Body of pancreas (tissue), 4 donors: Measurements from ENCODE around the gene CLK4. TPM values are rescaled to one million over a fixed set of nuclear protein-coding genes. Genes with fewer than 3 reads are reported as not detected.
A peak's percentile ranks its signal among the peaks of the same experiment; 100 is the strongest.

Source experiments
- ATAC-seq: fragments of 150-250 bp; one replicate; pipeline ENCODE4 v1.9.1; 2016
- DNase-seq, 4 donors: peaks; one replicate each; pipeline ENCODE4 v3.0.0-alpha.2; 2019
- H3K27ac ChIP-seq, 4 donors: fragments of 200-600 bp; sonication (generic); 1 replicate in 3 of 4; 2 replicates in 1 of 4; pipeline versions ENCODE4 v1.5.1 to v1.6.1; 2016 to 2019; ENCODE audit warnings: mild to moderate bottlenecking in 1 of 4, mixed read lengths in 1 of 4, moderate library complexity in 1 of 4
- H3K27me3 ChIP-seq, 2 donors: fragments of 200-600 bp; sonication (generic); one replicate each; pipeline ENCODE4 v1.6.0; 2016; ENCODE audit warnings: mild to moderate bottlenecking in 1 of 2
- H3K36me3 ChIP-seq, 2 donors: fragments of 200-600 bp; sonication (generic); replicated peaks in 1 of 2; 2 replicates each; pipeline ENCODE4 v1.5.1; 2016; ENCODE audit warnings: low read depth in 2 of 2; ENCODE audit not compliant: insufficient read depth in 1 of 2
- H3K4me1 ChIP-seq: fragments of 200-600 bp; sonication (generic); one replicate; pipeline ENCODE4 v1.6.0; 2016
- H3K4me3 ChIP-seq, 2 donors: fragments of 200-600 bp; sonication (generic); 1 replicate in 1 of 2; 2 replicates in 1 of 2; pipeline ENCODE4 v1.5.1; 2016 to 2019
- H3K9me3 ChIP-seq, 3 donors: fragments of 200-600 bp; sonication (generic); 1 replicate in 2 of 3; 2 replicates in 1 of 3; pipeline ENCODE4 v1.5.1; 2016
- POLR2A ChIP-seq, 3 donors: fragments of 450-650 bp; IDR thresholded peaks; one replicate each; pipeline ENCODE4 v1.6.1; 2016; ENCODE audit warnings: antibody characterized with exemption in 3 of 3, mild to moderate bottlenecking in 2 of 3
- WGBS, 2 donors: methylation state at CpG; one replicate each; pipeline ENCODE4 v1.1.5; 2017; 5-methylcytosine and 5-hydroxymethylcytosine counted together
- intact Hi-C: fragments of 100-400 bp; cut with DNase I; formaldehyde crosslinking; loops from one replicate; pipeline ENCODE4 v1.15.1; 2023
- total RNA-seq, 2 donors: library from RNA; depleted of rRNA; stranded (reverse); fragments of >200 nt; gene quantifications; one replicate each; pipeline ENCODE4 v1.1.0, GENCODE V29; 2016
- TF ChIP-seq, protein P1 (sequence below), 7 experiments: fragments of 450-650 bp in 4 of 7; fragments of 200-600 bp in 3 of 7; sonication (generic) in 3 of 7; IDR thresholded peaks; one replicate each; pipeline ENCODE4 v1.5.1; 2016 to 2019; ENCODE audit warnings: antibody characterized with exemption in 7 of 7

Gene CLK4
- 10 to 100 TPM; 46.5 to 49.0 TPM for total RNA-seq

DNA sequence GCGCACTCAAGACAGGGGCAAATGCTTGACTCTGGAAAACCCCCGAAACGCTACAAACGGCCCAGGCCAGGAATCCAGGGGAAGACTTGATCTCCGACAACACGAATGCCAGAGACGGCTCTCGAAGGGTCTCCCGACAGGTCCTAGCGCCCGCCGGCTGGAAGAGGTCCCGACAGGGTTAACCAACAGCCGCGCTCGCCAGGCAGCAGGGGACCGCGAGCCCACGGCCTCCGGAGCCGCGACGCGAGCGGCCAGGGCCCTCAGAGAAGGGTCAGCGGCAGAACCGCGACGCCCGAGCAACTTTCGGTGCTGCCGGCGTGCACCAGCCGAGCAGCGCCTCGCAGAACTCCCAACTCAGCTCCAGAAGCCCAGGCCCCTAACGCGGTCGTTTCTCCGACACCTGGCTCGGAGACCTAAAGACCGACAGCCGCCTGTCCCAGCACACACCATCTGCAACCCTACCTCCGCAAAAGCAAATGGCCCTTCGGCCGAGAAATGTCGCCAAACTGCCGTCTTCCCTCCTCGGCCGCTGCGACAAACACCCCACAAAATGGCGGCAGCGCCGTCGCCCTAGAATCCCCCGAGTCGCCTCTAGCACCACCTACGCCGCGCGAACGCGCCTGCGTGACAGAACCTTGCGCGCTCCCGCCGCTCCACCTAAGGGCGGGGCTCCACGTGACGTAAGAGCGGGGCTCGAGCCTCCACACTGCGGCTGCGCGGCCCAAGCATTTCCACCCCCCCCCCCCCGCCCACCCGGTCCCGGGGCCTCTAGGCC, at the start of gene CLK4:
TSS of gene CLK4 (minus strand) at position 567 of the 775 bp plus-strand sequence. CDS start 3,634 bp downstream, outside the sequence.
- DNase-seq (peak; percentile 96 to 98 (median 96)), ATAC-seq (peak; percentile 93)
- Histone ChIP-seq H3K9me3 (no peaks in the 10 kb centered on the region), H3K4me3 (peak within 1 kb of the TSS; percentile 51 to 78), H3K4me1 (peaks cover 25% of the 10 kb centered on the region), H3K27ac (peak within 1 kb of the TSS; percentile 84 to 97 (median 94)), H3K36me3 (peaks cover 5 to 7% of the 10 kb centered on the region in 2 donors), H3K27me3 (no peaks in the 10 kb centered on the region)
- intact Hi-C loops = no loop called here
- TF ChIP-seq POLR2A (IDR thresholded peaks at IDR 0.05) = peak; percentile 70 to 92 (median 90)
- TF ChIP-seq, protein P1, sequence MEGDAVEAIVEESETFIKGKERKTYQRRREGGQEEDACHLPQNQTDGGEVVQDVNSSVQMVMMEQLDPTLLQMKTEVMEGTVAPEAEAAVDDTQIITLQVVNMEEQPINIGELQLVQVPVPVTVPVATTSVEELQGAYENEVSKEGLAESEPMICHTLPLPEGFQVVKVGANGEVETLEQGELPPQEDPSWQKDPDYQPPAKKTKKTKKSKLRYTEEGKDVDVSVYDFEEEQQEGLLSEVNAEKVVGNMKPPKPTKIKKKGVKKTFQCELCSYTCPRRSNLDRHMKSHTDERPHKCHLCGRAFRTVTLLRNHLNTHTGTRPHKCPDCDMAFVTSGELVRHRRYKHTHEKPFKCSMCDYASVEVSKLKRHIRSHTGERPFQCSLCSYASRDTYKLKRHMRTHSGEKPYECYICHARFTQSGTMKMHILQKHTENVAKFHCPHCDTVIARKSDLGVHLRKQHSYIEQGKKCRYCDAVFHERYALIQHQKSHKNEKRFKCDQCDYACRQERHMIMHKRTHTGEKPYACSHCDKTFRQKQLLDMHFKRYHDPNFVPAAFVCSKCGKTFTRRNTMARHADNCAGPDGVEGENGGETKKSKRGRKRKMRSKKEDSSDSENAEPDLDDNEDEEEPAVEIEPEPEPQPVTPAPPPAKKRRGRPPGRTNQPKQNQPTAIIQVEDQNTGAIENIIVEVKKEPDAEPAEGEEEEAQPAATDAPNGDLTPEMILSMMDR (IDR thresholded peaks at IDR 0.05) = peak in 2 of 7 experiments; percentile 5 to 12
- 0 to 1% methylated on average over 5 to 79 of the region's 79 CpGs for WGBS, 2 donors

DNA sequence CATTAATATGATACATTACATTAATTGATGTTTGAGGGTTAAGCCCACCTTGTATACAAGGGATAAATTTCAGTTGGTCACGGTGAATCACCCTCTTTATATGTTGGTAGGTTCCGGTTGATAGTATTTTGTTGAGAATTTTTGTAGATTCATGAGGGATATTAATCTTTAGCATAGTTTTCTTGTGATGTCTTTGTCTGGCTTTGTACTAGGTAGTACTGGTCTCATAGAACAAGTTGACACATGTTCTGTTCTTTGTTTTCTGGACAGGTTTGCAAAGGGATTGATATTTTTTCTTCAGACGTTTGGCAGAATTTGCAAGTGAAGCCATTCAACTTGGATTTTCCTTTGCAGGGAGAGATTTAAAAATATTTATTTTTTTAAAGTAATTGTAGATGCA, 49.1 kb upstream of the CLK4 start:
- ATAC-seq (no peak), DNase-seq (no peak)
- H3K27ac ChIP-seq = no peak overlapping the region
- no peaks in the 10 kb centered on the region for H3K27me3 ChIP-seq
- TF ChIP-seq, protein P1 (IDR thresholded peaks at IDR 0.05) = no peak
- no peak for TF ChIP-seq POLR2A (IDR thresholded peaks at IDR 0.05)
- intact Hi-C loops = no loop called here
- H3K9me3 ChIP-seq = no peaks in the 10 kb centered on the region
- H3K4me1 ChIP-seq = peaks cover 7% of the 10 kb centered on the region
- 88 to 89% methylated on average over 3 of the region's 3 CpGs for WGBS, 2 donors
- H3K4me3 ChIP-seq = no peak overlapping the region
- H3K36me3 ChIP-seq = no peaks in the 10 kb centered on the region

DNA sequence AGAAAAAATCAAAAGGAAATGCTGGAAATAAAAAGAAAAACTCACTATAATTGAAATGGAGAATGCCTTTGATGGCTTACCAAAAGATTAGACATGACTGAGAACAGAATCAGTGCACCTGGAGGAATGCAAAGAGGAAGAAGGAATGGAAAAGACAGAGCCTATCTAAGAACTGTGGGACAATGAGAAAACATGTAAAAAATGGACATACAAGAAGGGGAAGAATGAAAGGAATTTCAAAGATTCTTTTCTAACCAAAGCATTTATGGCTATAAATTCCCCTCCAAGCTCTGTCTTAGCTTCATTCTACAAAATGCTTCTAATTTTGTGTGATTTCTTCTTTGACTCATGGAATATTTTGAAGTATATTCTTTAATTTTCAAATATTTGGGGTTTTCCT, 47.5 kb upstream of the CLK4 start:
- ATAC-seq = no peak
- Histone ChIP-seq H3K36me3 (no peaks in the 10 kb centered on the region), H3K27me3 (no peaks in the 10 kb centered on the region), H3K4me3 (no peak overlapping the region), H3K9me3 (no peaks in the 10 kb centered on the region), H3K27ac (no peak overlapping the region), H3K4me1 (peaks cover 7% of the 10 kb centered on the region)
- no peak for TF ChIP-seq POLR2A (IDR thresholded peaks at IDR 0.05)
- TF ChIP-seq, protein P1 (IDR thresholded peaks at IDR 0.05) = no peak
- DNase-seq = no peak
- intact Hi-C loops = no loop called here

DNA sequence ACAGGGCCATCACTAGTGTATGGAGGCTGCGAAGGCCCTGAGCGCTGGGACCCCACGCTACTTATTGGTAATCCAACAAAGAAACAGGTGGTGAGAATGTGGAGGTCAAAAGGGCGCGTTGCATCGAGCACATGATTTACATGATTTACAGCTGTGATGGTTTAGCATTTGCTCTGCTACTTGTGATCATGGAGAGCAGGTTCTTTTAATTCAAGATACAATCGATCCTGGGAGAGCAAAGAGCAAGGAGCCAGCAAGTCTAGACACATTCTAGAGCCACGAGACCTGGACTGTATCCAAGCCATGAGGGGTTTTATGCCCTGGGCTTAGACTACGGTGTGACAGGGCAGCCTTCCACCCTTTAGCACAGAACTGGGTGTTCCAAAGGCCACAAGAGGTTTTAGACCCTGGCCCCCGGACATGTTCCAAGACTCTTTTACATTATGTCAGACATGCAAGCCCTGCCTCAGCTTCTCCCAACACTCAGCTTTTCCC, 47.0 kb upstream of the CLK4 start:
- no peak for DNase-seq
- Histone ChIP-seq H3K9me3 (no peaks in the 10 kb centered on the region), H3K27ac (no peak overlapping the region), H3K27me3 (no peaks in the 10 kb centered on the region), H3K36me3 (no peaks in the 10 kb centered on the region), H3K4me1 (peaks cover 7% of the 10 kb centered on the region), H3K4me3 (no peak overlapping the region)
- WGBS, 2 donors = 66 to 67% methylated on average over 10 of the region's 10 CpGs
- TF ChIP-seq, protein P1 (IDR thresholded peaks at IDR 0.05) = no peak
- no peak for TF ChIP-seq POLR2A (IDR thresholded peaks at IDR 0.05)
- no peak for ATAC-seq
- intact Hi-C loops = no loop called here
